Endothelial cell of umbilical vein (primary cell): ENCODE results near the gene TMEM204. TPM values are rescaled to one million over a fixed set of nuclear protein-coding genes. Genes with fewer than 3 reads are reported as not detected.

Experiments used
- polyA plus RNA-seq, 4 experiments: library from polyadenylated mRNA; depleted of rRNA in 3 of 4; stranded (reverse) in 3 of 4; unstranded in 1 of 4; fragments of >200 nt; gene quantifications; 2 replicates each; pipeline versions ENCODE4 v1.2.1 to v1.2.3, GENCODE V29; 2011 to 2012; ENCODE audit warnings: missing spikeins in 1 of 4
- total RNA-seq: library from RNA; stranded (reverse); gene quantifications from 2 replicates; pipeline ENCODE4 v1.2.3, GENCODE V29; 2021

The TMEM204 gene
- total and polyA plus RNA-seq, 2 donors (not counting 3 experiments of a cell fraction or from before 2014, with no cell fraction given) = 32.5 to 50.7 TPM

Other genes with a start within 250 kb of the TMEM204 start
- 230 and 233 TPM in 2 replicates for gene UBE2I, start 224.0 kb upstream of the TMEM204 start, total RNA-seq
- gene UBE2I, start 224.0 kb upstream of the TMEM204 start, polyA plus RNA-seq = 121 and 122 TPM in 2 replicates
- 0.66 and 0.88 TPM in 2 replicates for gene BAIAP3, start 200.0 kb upstream of the TMEM204 start, total RNA-seq
- gene BAIAP3, start 200.0 kb upstream of the TMEM204 start, polyA plus RNA-seq = 0.27 and 0.36 TPM in 2 replicates
- 65.4 and 69.9 TPM in 2 replicates for gene TSR3, start 181.8 kb upstream of the TMEM204 start, total RNA-seq
- 82.7 and 88.7 TPM in 2 replicates for gene TSR3, start 181.8 kb upstream of the TMEM204 start, polyA plus RNA-seq
- 51.6 and 56.3 TPM in 2 replicates for gene GNPTG, start 181.7 kb upstream of the TMEM204 start, total RNA-seq
- 109 and 137 TPM in 2 replicates for gene GNPTG, start 181.7 kb upstream of the TMEM204 start, polyA plus RNA-seq
- gene UNKL, start 119.0 kb upstream of the TMEM204 start, total RNA-seq = 32.8 and 33.0 TPM in 2 replicates
- gene UNKL, start 119.0 kb upstream of the TMEM204 start, polyA plus RNA-seq = 17.1 and 23.2 TPM in 2 replicates
- gene UQCC4, start 112.9 kb upstream of the TMEM204 start, total RNA-seq = 13.4 and 15.1 TPM in 2 replicates
- 29.3 and 33.3 TPM in 2 replicates for gene UQCC4, start 112.9 kb upstream of the TMEM204 start, polyA plus RNA-seq
- gene PERCC1, start 102.6 kb upstream of the TMEM204 start, total RNA-seq = not detected in 2 replicates
- not detected in 2 replicates for gene PERCC1, start 102.6 kb upstream of the TMEM204 start, polyA plus RNA-seq
- gene CCDC154, start 89.1 kb upstream of the TMEM204 start, total RNA-seq = 0.25 and 0.75 TPM in 2 replicates
- 0.13 and 0.65 TPM in 2 replicates for gene CCDC154, start 89.1 kb upstream of the TMEM204 start, polyA plus RNA-seq
- gene CLCN7, start 58.6 kb upstream of the TMEM204 start, total RNA-seq = 89.8 and 94.9 TPM in 2 replicates
- 59.8 and 76.1 TPM in 2 replicates for gene CLCN7, start 58.6 kb upstream of the TMEM204 start, polyA plus RNA-seq
- gene PTX4, start 44.7 kb upstream of the TMEM204 start, total RNA-seq = 0.31 TPM in 1 of 2 replicates, not detected in the other
- gene PTX4, start 44.7 kb upstream of the TMEM204 start, polyA plus RNA-seq = not detected in 2 replicates
- gene TELO2, start 40.3 kb upstream of the TMEM204 start, total RNA-seq = 60.5 and 61.6 TPM in 2 replicates
- 30.7 and 32.8 TPM in 2 replicates for gene TELO2, start 40.3 kb upstream of the TMEM204 start, polyA plus RNA-seq
- 16.6 and 18.9 TPM in 2 replicates for gene IFT140, start 78.4 kb downstream of the TMEM204 start, total RNA-seq
- 8.8 and 9.5 TPM in 2 replicates for gene IFT140, start 78.4 kb downstream of the TMEM204 start, polyA plus RNA-seq
- 28.9 and 30.8 TPM in 2 replicates for gene CRAMP1, start 78.7 kb downstream of the TMEM204 start, total RNA-seq
- 20.2 and 21.5 TPM in 2 replicates for gene CRAMP1, start 78.7 kb downstream of the TMEM204 start, polyA plus RNA-seq
- 86.5 and 93.3 TPM in 2 replicates for gene JPT2, start 144.6 kb downstream of the TMEM204 start, total RNA-seq
- gene JPT2, start 144.6 kb downstream of the TMEM204 start, polyA plus RNA-seq = 30.4 and 35.8 TPM in 2 replicates
- 92.2 and 95.0 TPM in 2 replicates for gene MAPK8IP3, start 172.5 kb downstream of the TMEM204 start, total RNA-seq
- 40.7 and 48.6 TPM in 2 replicates for gene MAPK8IP3, start 172.5 kb downstream of the TMEM204 start, polyA plus RNA-seq
- 32.0 and 38.2 TPM in 2 replicates for gene NME3, start 237.9 kb downstream of the TMEM204 start, total RNA-seq
- gene NME3, start 237.9 kb downstream of the TMEM204 start, polyA plus RNA-seq = 74.4 and 133 TPM in 2 replicates
- gene EME2, start 239.1 kb downstream of the TMEM204 start, total RNA-seq = 15.2 and 21.4 TPM in 2 replicates
- 9.7 and 11.5 TPM in 2 replicates for gene EME2, start 239.1 kb downstream of the TMEM204 start, polyA plus RNA-seq
- 85.2 and 102 TPM in 2 replicates for gene MRPS34, start 239.5 kb downstream of the TMEM204 start, total RNA-seq
- 82.1 and 93.8 TPM in 2 replicates for gene MRPS34, start 239.5 kb downstream of the TMEM204 start, polyA plus RNA-seq
- gene SPSB3, start 248.9 kb downstream of the TMEM204 start, total RNA-seq = 39.0 and 40.5 TPM in 2 replicates
- gene SPSB3, start 248.9 kb downstream of the TMEM204 start, polyA plus RNA-seq = 86.2 and 107 TPM in 2 replicates
- 55.0 and 58.2 TPM in 2 replicates for gene NUBP2, start 249.3 kb downstream of the TMEM204 start, total RNA-seq
- 69.6 and 85.4 TPM in 2 replicates for gene NUBP2, start 249.3 kb downstream of the TMEM204 start, polyA plus RNA-seq